Measurements from ENCODE around the gene ZCCHC2.

ZCCHC2 gene

DNA sequence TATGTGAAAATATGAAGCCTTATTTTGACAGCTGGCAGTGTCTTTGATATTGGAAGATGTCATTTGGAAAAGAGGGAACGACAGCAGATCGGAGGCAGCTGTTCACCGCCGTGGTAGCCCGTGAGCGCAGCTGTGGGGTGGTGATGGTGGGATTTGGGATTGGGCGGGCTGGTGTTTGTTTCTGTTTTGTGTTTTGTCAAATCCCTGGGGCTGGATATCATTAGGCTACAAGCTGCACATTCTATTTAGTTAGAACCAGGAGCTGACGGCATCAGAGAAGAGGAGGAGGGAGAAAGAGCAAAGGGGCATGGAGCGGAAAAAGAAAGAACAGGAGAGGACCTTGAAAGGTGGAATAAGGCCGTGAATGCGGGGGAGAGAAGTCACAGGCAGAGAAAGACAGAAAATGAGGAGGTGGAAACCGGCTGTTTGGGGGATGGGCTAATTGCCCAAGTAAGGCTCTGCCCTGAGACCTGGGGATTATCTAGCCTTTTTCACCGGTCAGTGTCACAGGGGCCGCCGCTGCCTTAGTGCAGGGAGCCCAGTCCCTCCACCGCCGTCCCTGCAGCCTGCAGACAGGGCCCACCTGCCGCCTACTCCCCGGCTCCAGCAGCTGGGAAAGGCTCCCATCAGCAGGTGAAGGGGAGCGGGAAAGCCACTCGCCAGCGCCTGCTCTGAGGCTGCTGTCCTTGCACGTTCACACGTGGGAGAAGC, 88.0 kb downstream of the ZCCHC2 start:
- DNase-seq: no peak

DNA sequence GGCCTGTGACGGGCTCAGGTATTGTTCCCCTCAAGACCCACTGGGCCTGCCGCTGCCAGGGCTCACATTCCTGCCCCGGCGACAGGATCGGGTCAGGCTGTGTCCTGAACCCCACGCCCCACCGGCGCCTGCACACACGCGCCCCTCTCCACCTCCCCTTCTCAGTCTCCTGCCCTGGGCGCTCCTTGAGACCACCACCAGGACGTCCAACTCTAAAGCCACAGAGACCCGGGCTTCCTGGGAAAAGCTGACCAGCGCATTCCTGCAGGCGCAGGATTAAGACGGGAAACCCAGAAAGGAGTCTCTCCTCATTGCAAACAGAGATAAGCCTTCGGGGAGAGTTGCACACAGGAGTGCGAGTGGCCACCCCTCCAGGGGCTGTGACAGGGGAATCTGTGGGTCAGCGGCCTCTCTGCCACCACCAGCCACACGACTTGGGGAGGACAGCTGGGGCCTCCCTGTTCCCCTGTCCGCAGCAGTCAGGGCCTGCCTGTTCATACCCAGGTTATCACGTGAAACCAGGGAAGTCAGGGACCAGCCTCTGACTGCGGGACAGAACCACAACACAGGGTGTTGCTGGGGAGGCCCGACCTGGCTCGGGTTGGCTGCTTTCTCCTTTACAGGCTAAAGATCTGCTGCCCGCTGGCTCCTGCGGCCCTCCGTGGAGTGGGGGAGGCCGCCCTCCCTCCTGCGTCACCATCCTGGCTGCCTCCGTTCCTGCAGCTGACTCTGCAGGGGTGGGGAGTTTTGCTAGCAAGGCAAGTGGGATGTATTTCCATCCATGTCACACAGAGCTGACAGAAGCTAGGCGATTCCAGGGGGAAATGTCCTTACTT, 88.8 kb downstream of the ZCCHC2 start:
- no peak for DNase-seq

- no peak for DNase-seq
These were observed 89.4 kb downstream of the ZCCHC2 start for GRCh38 chr18:62612289-62612645.

DNA sequence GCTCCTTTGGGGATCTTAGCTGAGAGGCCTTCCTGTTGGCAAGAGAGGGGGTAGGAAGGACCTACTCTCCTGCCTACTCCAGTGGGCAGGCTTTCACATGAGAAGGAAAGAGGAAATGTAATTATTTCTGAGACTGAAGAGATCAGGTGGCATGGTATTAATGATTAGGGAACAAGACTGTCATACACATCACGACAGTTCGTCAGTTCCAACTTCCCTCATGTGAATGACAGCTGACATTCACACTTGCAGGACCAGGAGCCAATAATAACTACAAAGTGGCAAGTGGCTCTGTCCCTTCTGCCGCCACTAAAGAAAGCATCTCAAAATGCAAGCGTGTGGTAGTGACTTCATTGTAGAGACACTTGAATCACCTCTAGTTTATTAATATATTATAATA, 90.0 kb downstream of the ZCCHC2 start:
- no peak for DNase-seq

GRCh38 chr18:62614494-62614893, 91.7 kb downstream of the ZCCHC2 start:
- DNase-seq: no peak

DNA sequence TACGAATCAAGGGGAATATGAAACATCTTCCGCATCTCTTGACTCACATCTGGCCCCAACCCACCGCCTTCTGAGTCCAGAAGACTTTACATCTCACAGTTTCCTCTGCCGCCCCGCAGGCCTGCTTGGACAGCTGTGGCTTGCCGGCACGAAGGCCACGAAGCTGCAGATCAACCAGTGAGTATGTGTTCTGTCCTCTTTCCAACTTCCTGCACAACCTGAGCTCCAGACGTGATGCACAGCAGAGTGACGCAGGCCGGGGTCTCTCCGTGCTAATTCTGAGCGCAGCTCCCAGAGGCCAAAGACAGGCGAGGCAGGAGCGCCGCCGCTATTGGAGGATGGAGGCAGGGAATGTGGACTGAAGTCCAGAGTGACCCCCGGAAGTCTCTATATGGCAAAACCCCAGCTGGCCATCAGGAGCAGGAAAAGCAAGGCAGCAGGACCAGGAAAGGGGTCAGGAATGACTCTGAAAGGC, 93.5 kb downstream of the ZCCHC2 start:
- DNase-seq: peak; percentile 70

DNA sequence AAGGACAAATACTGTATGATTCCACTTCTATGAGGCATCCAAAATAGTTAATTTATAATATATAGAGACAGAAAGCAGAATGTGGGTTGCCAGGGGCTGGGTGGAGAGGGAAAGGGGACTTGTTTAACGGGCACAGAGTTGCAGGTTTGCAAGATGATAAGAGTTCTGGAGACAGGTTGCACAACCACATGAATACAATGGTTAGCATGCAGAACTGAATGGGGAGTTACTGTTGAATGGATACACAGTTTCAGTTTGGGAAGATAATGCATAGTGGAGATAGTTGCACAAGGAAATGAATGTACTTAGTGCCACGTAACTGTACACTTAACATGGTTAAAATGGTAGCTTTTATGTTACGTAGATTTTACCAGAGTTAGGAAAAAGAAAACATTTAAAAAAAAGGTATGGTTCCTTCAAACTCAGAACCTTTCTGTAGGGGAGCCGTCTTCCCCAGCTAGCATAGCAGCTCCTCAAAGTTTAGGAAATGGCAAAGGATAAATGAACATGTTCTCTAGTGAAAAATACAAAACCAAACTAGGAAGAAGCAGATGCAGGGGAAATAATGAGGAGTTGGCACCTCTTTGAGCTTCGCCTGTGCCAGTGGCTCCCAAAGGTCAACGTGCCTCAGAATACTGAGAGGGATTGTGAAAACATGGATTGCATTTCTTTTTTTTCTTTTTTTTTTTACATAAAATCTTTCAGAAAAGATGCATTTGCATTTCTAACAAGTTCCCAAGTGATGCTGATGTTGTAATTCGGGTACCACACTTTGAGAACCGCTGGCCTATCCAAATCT, 95.2 kb downstream of the ZCCHC2 start:
- DNase-seq: no peak

DNA sequence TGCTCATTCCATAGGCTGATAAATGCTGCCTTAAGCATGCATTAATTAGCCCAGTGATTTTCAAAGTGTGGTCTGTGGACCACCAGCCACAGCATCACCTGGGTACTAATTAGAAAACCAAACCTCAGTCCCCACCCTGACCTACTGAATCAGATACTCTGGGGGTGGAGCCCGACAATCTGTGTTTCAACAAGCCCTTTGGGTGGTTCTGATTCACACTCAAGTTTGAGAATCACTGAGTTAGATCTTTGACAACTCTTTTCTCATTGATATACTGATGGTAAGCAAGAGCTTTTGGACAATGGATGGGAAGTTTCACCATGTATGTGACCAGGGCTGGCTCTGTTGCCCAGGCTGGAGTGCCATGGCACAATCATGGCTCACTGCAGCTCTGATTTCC, 95.9 kb downstream of the ZCCHC2 start:
- no peak for DNase-seq

- DNase-seq: peak; percentile 13
These were observed 98.7 kb downstream of the ZCCHC2 start for GRCh38 chr18:62621546-62621945.

- no peak for DNase-seq
These were observed 102.2 kb downstream of the ZCCHC2 start for GRCh38 chr18:62625019-62625418.

Data from fibroblast of skin of right biceps (primary cell).